Left cardiac atrium (tissue), 4 donors: ENCODE measurements around the gene LEMD1. TPM values are rescaled to one million over a fixed set of nuclear protein-coding genes. Genes with fewer than 3 reads are reported as not detected.

ENCODE experiments used
- ATAC-seq, 2 donors: fragments of 200-7000 bp; cut with Tn5 transposase; one replicate each; pipeline ENCODE4 v1.9.1; 2020; ENCODE audit warnings: mild to moderate bottlenecking in 2 of 2, moderate library complexity in 2 of 2
- DNase-seq: peaks from one replicate; pipeline ENCODE4 v3.0.0-alpha.2; 2020
- intact Hi-C, 2 donors: fragments of 100-400 bp; cut with DNase I; formaldehyde crosslinking; loops; one replicate each; pipeline versions ENCODE4 v1.14.1 to v1.15.1; 2022 to 2023
- microRNA-seq, 2 donors: library from miRNA; unstranded; fragments of <30 nt; microRNA quantifications; one replicate each; pipeline ENCODE4 v1.2.0, GENCODE V29; 2020
- total RNA-seq, 2 donors: library from RNA; stranded (reverse); fragmentation: NEBNext Ultra II Directional; extraction: Animal tissue kit (Norgen Biotek cat#: 25700); gene quantifications; one replicate each; pipeline ENCODE4 v1.2.1, GENCODE V29; 2021
- donor health status: DM: no; HTN: yes; CAD: no.
- donor health status: DM: no; HTN: yes; CAD: no; lungs with severe emphysema.
- donor health status: DM: yes; HTN: yes; CAD: no.
- donor health status: Dilated cardiomyopathy.

The LEMD1 gene
- total RNA-seq, 2 donors from 2014 or later = not detected

GRCh38 chr1:205346956-205347574 is 74.8 kb downstream of the LEMD1 start:
- ATAC-seq = no peak
- no peak for DNase-seq
- intact Hi-C loops = no loop called here

DNA sequence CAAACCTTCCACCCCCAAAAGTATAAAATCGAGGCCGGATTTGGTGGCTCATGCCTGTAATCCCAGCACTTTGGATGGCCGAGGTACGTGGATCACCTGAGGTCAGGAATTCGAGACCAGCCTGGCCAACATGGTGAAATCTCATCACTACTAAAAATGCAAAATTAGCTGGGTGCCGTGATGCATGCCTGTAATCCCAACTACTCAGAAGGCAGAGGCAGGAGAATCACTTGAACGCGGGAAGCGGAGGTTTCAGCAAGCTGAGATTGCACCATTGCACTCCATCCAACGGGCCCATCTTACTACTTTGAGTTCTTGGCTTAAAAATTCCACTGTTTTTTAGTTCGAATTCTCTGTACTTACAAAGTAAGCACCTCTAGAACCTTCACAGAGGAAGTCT is 76.1 kb downstream of the LEMD1 start:
- no peak for DNase-seq
- intact Hi-C loops = no loop called here
- ATAC-seq = no peak

DNA sequence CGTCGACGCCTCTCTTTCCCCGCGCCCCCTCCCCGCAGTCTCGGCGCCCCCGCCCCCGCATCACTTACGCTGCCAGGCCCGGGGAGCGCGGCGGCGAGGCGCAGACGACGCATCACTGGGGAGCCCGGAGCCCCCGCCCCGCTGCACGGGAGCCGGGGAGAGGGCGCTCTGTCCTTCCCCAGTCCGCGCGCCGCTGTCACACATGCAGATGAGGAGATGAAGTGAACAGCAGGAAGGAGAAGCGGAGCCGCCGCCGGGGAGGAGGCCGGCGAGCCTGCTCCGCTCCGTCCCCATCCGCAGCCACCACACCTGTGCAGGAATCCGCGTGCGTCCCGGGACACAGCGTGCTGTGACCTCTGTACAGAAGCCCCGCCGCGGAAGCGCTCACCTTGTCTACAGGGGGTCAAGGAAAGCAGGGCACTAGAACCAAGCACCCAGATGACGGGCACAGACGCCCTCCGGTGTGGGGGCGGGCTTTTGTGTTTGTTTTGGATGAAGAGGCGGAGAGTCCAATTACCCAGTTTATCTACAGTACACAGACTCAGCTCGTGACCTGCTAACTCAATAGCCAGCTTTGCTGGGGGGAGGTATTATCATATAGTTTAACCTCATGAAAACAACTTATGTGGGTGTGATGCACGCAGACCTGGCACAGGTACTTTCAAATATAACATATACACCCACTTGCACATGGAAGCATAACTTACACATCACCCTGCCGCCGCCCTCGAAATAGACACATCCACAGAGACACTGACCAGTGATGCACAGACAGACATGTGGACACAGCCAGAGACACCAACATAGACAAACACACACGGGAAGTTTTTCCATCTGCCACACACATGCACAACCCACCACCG is 77.6 kb downstream of the LEMD1 start:
- no peak for DNase-seq
- peak; percentile 42 to 47 for ATAC-seq
- intact Hi-C loops = no loop called here

DNA sequence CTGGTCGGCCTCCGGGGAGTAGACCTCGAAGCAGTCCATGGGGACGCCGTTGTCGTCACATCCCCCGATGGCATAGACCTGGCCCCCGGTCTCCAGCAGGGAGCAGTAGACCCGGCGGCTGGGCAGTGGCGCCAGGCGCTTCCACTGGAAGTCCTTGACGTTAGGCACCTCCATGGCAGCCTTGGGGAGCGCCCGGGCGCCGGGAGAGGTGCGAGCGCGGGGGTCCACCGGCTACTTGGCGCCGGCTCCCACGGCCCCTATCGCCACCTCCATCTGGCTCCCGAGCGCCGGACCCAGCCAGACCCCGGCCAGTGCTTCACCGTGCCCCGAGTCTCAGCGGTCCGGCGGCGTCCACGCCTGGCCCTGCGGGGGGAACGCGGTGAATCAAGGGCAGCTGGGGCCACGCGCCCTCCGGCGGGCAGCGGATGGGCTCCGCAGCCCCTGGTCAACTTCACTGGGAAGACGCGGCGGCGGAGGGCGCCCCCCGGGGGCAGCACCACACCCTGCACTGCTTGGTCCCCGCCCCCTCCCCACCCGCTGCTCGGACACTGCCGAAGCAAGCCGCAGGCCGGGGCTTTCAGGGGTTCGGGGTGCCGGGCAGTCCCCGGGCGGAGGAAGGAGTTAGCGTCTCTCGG is 78.3 kb downstream of the LEMD1 start:
- intact Hi-C loops = no loop called here
- peak; percentile 12 to 30 for ATAC-seq
- DNase-seq = no peak

DNA sequence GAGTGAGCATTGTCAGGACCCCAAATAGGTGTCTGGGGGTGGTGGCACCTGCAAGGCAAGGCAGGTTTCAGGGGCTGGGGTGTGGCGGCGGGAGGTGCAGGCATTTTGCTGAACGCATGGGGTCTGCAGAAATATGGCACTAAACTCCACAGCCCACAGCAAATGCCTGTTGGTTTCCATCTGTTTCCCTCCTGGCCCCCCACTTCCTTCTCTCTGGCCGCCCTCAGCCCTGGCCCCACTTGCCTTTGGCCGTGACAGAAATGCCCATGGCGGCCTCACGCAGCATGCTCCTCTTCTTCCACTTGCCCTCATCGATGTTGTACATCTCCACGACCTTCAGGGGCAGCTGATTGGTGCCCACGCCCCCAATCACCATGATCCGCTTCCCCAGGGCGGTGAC is 78.9 kb downstream of the LEMD1 start:
- intact Hi-C loops = no loop called here
- DNase-seq (no peak), ATAC-seq (no peak)

DNA sequence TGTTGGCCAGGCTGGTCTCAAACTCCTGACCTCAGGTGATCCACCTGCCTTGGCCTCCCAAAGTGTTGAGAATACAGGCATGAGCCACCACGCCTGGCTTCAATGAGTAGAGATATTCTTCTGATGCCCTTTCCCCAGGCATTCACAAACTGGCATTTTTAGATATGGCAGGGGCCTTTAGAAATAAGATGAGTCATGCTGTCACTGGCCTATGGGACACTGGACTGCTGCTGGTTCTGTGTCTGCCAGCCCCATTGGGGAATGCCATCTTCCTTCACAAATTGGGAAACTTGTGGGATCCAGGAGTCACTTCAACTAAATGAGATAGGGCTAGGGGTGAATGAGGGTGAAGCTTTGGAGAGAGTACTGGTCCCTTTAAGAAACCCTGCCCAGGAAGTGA is 81.2 kb downstream of the LEMD1 start:
- no peak for DNase-seq
- ATAC-seq = no peak
- intact Hi-C loops = no loop called here

DNA sequence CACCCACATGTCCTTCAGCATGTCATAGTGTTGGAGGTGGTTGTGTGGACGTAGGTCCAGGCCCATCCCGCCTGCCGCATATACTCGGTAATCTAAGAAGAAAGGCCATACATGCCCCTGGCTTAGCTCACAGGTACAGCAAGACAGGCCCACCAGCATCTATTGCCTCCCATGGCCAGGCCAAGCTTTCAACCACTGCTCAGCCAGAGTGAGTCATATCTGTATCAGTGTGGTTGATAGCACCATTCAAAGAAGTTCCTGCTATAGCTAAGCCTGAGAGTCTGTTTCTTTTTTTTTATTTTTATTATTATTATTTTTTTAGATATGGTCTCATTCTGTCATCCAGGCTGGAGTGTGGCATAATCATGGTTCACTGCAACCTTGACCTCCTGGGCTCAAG is 82.1 kb downstream of the LEMD1 start:
- no peak for ATAC-seq
- no peak for DNase-seq
- intact Hi-C loops = no loop called here

- no peak for ATAC-seq
- no peak for DNase-seq
- intact Hi-C loops = no loop called here
Measured at GRCh38 chr1:205339197-205339702, 82.6 kb downstream of the LEMD1 start.

- intact Hi-C loops = no loop called here
- DNase-seq = no peak
- ATAC-seq = no peak
Measured at GRCh38 chr1:205338011-205338410, 83.8 kb downstream of the LEMD1 start.

DNA sequence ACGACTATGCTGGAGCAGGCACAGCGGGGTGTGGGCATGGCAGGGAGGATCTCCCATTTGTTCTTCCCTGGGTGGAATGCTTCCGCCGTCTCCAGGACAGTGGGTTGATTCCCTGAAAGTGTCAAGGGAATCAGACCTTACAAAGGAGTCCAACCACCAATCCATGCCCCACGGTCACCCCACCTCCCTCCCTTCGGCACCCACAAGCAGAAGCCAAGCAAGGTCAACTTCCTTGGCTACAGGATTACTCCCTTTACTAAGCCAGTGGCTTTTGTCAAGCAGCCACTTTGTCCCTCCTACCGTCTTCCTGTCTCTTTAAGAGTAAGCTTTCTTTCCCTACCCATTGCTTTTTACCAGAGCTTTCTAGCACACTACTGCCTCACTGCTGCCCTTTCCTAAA is 84.4 kb downstream of the LEMD1 start:
- intact Hi-C loops = no loop called here
- ATAC-seq (no peak), DNase-seq (no peak)

- intact Hi-C loops = no loop called here
- ATAC-seq (peak; percentile 79 to 81), DNase-seq (peak; percentile 69)
Measured at GRCh38 chr1:205335692-205336091, 86.2 kb downstream of the LEMD1 start.

DNA sequence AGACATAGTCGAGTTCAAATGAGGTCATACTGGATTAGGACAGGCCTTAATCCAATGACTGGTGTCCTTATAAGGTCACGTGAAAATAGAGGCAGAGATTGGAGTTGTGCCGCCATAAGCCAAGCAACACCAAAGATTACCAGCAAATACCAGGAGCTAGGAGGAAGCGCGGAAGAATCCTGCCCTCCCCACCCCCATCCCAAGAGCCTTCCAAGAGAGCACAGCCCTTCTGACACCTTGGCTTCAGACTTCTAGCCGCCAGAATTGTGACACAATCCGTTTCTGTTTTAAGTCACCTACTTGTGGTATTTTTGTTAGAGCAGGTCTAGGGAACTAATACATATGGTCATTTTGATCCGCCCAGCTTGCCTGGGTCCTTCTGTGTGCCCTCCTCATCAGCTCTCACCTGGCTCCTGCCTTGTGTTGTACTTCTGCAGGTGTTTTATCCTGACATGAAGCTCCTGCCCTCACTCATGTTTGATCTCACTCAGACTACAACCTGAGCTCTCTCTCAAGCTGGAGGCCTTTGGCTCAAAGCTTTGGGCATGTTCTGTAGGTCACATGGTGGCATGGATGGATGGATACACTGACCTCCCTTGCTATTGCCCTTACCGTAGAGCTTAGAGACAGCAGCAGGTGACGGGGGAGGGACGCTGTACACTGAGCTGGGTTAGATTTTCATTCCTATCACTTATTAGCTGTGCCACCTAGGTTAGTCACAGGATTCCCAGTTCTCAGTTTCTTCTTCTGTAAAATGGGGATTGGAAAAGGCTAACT is 89.7 kb downstream of the LEMD1 start:
- DNase-seq = no peak
- intact Hi-C loops = no loop called here
- ATAC-seq = no peak

Small RNA genes lying within 50 kb of the gene (microRNA-seq; reads per million reads assigned to microRNA genes)
- gene MIR135B = 7.4 to 21.2 reads per million in 2 donors

Other genes starting within 250 kb of the LEMD1 start
- gene DSTYK, start 210.4 kb downstream of the LEMD1 start, total RNA-seq = 1 to 10 TPM; 8.1 to 8.2 TPM
- gene TMCC2, start 194.1 kb downstream of the LEMD1 start, total RNA-seq = 10 to 100 TPM in 1 of 2 donors, 1 to 10 TPM in 1; 7.3 to 11.9 TPM
- 1 to 10 TPM; 1.2 to 1.4 TPM for gene NUAK2, start 100.3 kb downstream of the LEMD1 start, total RNA-seq
- under 1 TPM; 0.31 to 0.53 TPM for gene KLHDC8A, start 65.1 kb downstream of the LEMD1 start, total RNA-seq
- under 1 TPM in 1 of 2 donors, not detected in 1; 0.16 TPM for gene BLACAT1, start 34.0 kb upstream of the LEMD1 start, total RNA-seq
- 100 to 1,000 TPM; 102 to 118 TPM for gene CDK18, start 82.6 kb upstream of the LEMD1 start, total RNA-seq
- 10 to 100 TPM; 36.3 to 39.1 TPM for gene ELK4, start 210.0 kb upstream of the LEMD1 start, total RNA-seq